Activated T-cell treated with anti-CD3 and anti-CD28 coated beads, Interleukin-2, amount 50 U/mL, for 4 hours (primary cell): ENCODE measurements around the gene PAMR1. TPM values are rescaled to one million over a fixed set of nuclear protein-coding genes. Genes with fewer than 3 reads are reported as not detected.

ENCODE experiments used
- ATAC-seq, 2 donors: fragments of 200-7000 bp; cut with Tn5 transposase; one replicate each; pipeline ENCODE4 v1.10.0; 2021
- DNase-seq: peaks from one replicate; pipeline ENCODE4 v3.0.0-alpha.2; 2020
- H3K27me3 Mint-ChIP-seq: one replicate; pipeline ENCODE4 v1.8.0; 2021; ENCODE audit warnings: low read depth, mixed read lengths
- H3K36me3 Mint-ChIP-seq: one replicate; pipeline ENCODE4 v1.8.0; 2022; ENCODE audit warnings: mixed read lengths; ENCODE audit not compliant: insufficient read depth
- H3K4me1 Mint-ChIP-seq: one replicate; pipeline ENCODE4 v1.8.0; 2021; ENCODE audit warnings: low read depth, mixed read lengths
- H3K4me3 Mint-ChIP-seq: one replicate; pipeline ENCODE4 v1.8.0; 2021; ENCODE audit warnings: mild to moderate bottlenecking, moderate library complexity, mixed read lengths
- H3K9me3 Mint-ChIP-seq: one replicate; pipeline ENCODE4 v1.8.0; 2021; ENCODE audit warnings: mixed read lengths
- total RNA-seq, 3 donors: library from RNA; stranded (reverse); gene quantifications; one replicate each; pipeline ENCODE4 v1.2.1, GENCODE V29; 2021

PAMR1 gene
- total RNA-seq, 3 donors from 2014 or later, result not detected

DNA sequence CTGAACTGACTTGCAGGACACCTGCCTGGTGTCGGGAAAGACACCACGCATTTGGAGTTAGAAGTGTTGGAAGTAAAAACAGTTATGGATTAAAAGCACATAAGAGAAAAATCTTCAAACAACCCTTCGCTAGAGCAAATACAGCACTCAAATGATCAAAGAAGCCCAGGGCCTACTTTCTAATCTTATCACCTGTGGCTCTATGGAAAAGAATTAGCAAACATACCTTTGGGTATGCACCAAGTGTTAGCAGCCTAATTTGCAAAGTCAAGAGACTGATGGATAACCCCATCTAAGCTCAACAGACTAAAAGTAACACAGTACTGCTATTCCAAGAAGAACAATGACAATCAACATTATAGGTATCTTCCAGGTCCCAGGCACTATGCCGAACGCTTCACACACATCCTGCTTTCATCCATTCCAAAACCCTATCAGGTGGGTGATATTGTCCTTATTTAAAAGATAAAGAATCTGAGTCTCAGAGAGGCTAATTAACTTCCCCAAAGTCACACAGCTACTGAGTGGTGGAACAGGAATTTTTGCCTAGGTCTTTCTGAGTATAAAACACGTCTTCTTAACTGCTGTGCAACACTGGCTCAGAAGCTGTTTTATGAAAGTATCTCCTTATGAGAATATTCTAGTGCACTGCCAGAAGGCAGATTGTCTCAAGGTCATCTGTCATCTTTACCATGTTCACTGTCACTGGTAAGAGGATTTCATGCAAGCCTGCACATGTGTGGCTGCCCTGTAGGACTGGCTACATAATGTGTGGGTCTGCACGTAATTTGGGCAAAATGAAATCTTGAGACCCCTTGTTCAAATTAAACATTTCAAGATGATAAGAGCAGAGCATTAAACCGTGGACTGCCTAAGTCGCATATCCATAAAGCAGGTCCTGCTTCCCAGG is 122.4 kb downstream of the PAMR1 start:
- Mint-ChIP-seq H3K9me3 (no peaks in the 10 kb centered on the region), H3K36me3 (no peaks in the 10 kb centered on the region), H3K27me3 (peaks cover 18% of the 10 kb centered on the region), H3K4me3 (no peak overlapping the region), H3K4me1 (peaks cover 1% of the 10 kb centered on the region)
- ATAC-seq, result no peak
- DNase-seq, result no peak

DNA sequence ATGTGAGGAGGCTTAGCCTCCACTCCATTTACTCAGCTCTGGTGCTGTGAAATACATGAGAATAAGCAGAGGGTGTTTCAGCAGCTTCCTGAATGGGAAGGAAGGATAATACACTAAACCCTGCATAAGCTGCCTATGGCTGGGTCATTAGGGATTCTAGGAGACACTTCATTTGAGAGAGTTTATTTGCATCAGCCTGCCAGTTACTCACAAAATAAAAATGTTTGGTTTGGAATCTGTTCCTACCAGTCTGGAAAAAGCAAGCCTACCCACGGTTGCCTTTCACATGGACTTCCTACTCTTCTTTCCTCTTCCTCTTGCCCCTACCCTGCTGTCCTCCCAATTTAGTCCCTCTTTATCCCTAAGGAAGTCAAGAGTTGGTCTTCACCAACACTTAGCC is 126.5 kb downstream of the PAMR1 start:
- peaks cover 1% of the 10 kb centered on the region for H3K4me1 Mint-ChIP-seq
- ATAC-seq (no peak), DNase-seq (no peak)
- no peaks in the 10 kb centered on the region for H3K36me3 Mint-ChIP-seq
- H3K9me3 Mint-ChIP-seq, result no peaks in the 10 kb centered on the region
- peaks cover 13% of the 10 kb centered on the region for H3K27me3 Mint-ChIP-seq
- H3K4me3 Mint-ChIP-seq, result no peak overlapping the region

DNA sequence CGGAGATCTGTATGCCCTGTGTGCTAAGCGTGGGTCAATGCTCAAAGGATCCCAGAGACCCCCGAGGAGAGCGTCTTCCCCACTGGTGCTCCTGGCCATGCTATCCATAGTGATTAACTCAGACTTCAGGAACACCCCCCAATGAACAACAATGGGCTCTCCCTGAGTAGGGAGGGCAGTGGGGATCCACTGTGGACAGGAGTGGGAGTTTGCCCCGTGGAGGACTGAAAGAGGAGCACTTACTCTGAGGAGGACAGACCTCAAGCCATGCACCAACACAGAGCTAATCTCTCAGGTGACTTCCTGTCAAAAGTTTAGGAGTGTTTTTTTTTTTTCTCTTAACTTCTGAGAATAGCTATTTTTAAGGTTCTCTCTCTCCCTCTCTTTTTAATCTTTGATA is 130.5 kb downstream of the PAMR1 start:
- no peaks in the 10 kb centered on the region for H3K36me3 Mint-ChIP-seq
- H3K9me3 Mint-ChIP-seq, result no peaks in the 10 kb centered on the region
- no peak overlapping the region for H3K4me3 Mint-ChIP-seq
- DNase-seq (no peak), ATAC-seq (no peak)
- H3K27me3 Mint-ChIP-seq, result peaks cover 13% of the 10 kb centered on the region
- H3K4me1 Mint-ChIP-seq, result peaks cover 25% of the 10 kb centered on the region

DNA sequence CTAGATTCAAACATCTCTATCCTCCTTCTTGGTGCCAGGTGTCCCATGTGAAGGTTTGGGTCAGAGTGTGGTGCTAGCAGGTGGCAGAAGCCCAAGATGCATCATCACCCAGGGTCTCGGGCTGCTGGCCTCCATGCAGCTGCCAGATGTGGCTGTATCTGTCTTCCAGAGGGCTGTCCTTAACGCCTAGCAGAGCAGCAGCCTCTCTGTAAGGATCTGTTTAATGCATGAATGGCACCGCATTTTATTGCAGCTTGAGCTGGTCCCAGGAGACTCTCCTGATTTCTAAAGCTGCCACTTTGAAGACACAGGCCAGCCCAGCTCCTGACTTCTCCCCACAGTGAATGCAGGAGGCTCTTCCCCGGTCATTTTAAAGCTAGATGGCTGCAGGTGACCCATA is 132.3 kb downstream of the PAMR1 start:
- ATAC-seq (no peak), DNase-seq (no peak)
- Mint-ChIP-seq H3K36me3 (no peaks in the 10 kb centered on the region), H3K27me3 (peaks cover 7% of the 10 kb centered on the region), H3K4me1 (peaks cover 27% of the 10 kb centered on the region), H3K9me3 (no peaks in the 10 kb centered on the region), H3K4me3 (no peak overlapping the region)

DNA sequence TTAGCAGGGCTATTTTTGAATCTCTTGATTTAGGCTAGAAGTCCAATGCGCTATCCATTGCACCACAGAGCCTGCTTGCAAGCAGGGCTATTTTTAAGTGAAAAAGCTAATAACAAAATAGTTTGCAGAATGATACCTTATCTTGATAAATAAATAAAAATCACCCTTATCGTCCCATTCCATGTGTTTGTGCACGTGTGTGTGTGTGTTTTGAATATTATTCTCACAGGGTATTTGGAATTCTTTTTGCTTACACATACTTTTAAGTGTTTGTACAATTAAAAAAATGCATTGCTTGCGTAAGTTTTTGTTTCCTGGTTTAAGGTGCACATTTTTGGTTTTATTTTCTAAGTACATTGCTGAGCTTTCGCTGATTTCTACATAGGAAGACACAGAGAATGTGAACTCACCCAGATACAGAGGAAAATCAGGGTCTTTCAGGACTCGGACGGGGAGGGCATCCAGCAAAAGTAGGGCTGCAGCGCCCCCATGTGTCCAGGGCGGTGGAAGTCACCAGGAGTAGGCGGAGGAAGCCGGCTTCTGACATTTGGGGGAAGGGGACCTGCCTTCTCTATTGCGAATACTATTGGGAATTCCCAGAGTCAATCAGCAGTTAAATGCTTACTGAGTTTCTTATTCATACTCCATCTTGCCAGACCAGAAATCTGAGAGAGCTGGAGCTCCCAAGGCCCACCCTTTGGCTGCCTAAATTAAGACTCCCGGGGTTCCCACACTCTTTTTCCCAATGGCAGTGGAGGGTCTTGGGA is 133.3 kb downstream of the PAMR1 start:
- Mint-ChIP-seq H3K4me3 (peak overlapping the region; percentile 0), H3K9me3 (no peaks in the 10 kb centered on the region), H3K4me1 (peaks cover 32% of the 10 kb centered on the region), H3K36me3 (no peaks in the 10 kb centered on the region), H3K27me3 (peaks cover 3% of the 10 kb centered on the region)
- ATAC-seq (peak; percentile 74 to 83), DNase-seq (peak; percentile 91)

DNA sequence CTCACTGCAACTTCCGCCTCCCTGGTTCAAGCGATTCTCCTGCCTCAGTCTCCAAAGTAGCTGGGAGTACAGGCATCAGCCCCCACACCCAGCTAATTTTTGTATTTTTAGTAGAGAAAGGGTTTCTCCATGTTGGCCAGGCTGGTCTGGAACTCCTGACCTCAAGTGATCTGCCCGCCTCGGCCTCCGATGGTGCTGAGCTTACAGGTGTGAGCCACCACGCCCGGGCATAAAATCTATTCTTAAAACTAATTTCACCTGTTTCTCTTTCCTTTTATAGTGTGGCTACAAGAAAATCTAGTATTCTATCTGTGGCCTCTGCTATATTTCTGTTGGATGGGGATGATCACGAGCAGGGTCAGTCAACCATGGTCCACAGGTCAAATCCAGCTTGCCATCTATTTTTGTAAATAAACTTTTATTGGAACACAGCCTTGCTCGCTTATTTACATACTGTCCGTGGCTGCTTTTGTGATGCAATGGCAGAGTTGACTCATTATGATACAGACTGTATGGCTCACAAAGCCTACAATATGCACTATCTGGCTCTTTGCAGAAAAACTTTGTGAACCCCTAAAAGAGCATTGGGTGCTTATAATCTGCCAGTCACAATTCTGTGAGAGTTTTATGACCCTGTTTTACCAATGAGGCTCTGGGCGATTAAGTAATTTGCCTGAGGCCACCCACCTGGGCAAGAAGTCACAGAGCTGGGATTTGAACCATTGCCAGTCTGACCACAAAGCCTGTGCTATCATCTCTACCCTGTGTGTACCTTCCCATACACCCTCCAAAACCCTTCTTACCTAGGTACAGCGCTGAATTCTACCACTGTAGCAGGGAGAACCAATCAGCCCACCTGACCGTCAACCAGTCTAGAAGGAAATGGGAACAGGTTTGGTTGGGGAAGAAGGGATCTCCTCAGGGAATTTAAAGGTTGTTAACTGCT is 134.4 kb downstream of the PAMR1 start:
- DNase-seq (peak; percentile 28), ATAC-seq (peak; percentile 72 to 79)
- no peak overlapping the region for H3K4me3 Mint-ChIP-seq
- no peaks in the 10 kb centered on the region for H3K9me3 Mint-ChIP-seq
- H3K36me3 Mint-ChIP-seq, result no peaks in the 10 kb centered on the region
- H3K4me1 Mint-ChIP-seq, result peaks cover 32% of the 10 kb centered on the region
- no peaks in the 10 kb centered on the region for H3K27me3 Mint-ChIP-seq

DNA sequence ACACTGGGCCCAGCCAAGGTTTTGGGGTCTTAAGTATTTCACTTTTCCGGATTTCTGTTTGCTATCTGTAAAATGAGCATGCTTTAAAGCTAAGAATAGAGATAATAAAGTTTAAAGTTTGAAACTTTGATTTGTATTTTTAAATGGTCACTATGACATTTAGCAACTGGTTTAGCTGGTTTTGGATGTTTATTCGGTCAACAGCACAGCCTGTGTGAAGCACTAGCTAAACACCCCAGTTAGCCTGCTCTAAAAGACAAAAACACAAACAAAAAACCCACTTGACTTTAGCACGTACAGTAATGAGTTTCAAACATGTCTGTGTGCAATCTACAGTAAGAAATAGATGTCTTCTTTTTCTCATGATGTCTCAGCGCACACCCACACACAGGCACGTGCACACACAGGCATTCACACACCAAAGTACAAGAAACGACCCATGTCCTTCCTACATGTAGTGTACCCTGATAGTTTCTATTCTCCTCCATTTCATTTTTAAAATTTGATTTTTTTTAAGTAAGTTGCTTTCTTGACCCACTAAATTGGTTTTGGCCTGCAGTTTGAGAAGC is 135.4 kb downstream of the PAMR1 start:
- H3K9me3 Mint-ChIP-seq, result no peaks in the 10 kb centered on the region

DNA sequence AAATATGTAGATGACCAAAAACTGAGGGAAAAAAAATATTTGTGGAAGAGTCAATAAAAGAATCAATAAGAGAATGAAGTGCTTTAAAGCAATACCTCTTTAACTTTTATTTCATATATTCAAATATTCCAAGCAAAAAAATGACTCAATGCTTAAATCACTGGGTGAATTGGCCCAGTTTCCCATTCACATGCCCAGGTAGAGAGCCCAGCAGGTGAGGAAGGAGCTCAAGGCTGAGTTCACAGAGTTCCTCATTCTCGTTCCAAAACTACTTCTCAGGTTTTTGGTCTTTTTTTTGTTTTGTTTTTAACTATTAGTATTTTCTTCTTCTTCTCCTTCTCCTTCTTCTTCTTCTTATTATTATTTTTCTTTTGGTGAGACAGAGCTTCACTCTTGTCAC is 136.3 kb downstream of the PAMR1 start:
- no peaks in the 10 kb centered on the region for H3K27me3 Mint-ChIP-seq
- ATAC-seq (no peak), DNase-seq (no peak)
- H3K36me3 Mint-ChIP-seq, result no peaks in the 10 kb centered on the region
- H3K4me1 Mint-ChIP-seq, result peaks cover 31% of the 10 kb centered on the region
- no peak overlapping the region for H3K4me3 Mint-ChIP-seq
- no peaks in the 10 kb centered on the region for H3K9me3 Mint-ChIP-seq

More for the DNA sequence above, 135.4 kb downstream of the PAMR1 start:
- H3K27me3 Mint-ChIP-seq, result no peaks in the 10 kb centered on the region
- H3K4me1 Mint-ChIP-seq, result peaks cover 32% of the 10 kb centered on the region
- no peak for DNase-seq
- no peak overlapping the region for H3K4me3 Mint-ChIP-seq
- no peaks in the 10 kb centered on the region for H3K36me3 Mint-ChIP-seq
- ATAC-seq, result peak; percentile 31 to 41

DNA sequence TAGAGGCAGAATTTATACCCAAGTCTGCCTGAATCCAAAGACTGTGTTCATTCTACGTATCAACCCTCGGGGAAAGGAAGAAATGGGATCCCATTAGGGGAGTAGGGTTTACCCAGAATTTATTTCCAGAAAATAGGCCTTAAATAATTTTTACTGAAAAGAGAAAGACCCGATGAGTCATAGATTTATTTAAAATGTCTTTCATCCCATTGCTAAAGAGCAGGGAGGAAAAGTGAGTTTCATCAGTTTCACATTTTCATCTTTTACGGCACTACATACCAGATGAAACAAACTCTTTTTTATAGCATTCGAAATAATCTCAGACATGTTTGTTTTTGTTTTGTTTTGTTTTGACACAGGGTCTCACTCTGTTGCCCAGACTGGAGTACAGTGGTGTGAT is 137.4 kb downstream of the PAMR1 start:
- Mint-ChIP-seq H3K27me3 (no peaks in the 10 kb centered on the region), H3K4me1 (peaks cover 31% of the 10 kb centered on the region), H3K9me3 (no peaks in the 10 kb centered on the region), H3K36me3 (no peaks in the 10 kb centered on the region), H3K4me3 (no peak overlapping the region)
- DNase-seq, result no peak
- ATAC-seq, result no peak

DNA sequence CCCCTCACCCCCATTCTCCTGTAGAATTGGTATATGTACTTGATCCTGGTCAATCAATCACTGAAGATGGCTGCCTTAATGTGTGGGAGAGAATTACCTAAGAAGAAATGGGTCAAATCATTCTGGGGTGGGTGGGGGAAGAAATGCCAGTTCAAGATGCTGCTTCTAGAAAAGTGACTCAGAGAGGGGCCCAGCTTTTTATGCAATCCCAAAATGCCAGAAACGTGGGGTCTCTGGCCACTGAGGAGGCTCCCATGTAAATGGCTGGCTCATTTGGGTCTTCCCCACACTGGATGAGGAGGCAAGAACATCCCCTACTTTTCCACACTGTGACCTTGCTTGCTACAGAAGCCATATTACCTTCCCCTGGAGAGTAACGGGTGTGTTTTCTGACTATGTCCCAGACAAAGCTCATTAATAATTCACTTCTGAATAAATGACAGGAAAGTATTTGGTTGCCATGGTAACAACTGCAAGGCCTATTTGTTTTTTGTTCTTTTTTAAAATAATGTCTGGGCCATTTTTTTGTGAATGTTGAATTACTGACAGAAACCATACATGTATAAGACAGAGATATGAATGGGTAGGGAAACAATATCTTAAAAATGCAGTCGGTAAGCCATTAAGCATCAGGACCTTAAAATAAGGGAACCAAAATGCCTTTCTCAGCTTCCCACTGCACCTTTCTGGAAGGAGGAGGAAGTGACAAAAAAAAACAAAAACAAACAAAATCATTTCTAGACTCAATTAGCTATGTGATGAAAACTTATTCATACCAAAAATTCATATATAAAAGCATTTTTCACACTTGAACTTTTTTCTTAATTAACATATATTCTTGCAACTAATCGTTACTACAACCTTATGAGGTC is 138.1 kb downstream of the PAMR1 start:
- no peaks in the 10 kb centered on the region for H3K9me3 Mint-ChIP-seq
- H3K36me3 Mint-ChIP-seq, result no peaks in the 10 kb centered on the region
- no peak overlapping the region for H3K4me3 Mint-ChIP-seq
- ATAC-seq (no peak), DNase-seq (no peak)
- H3K4me1 Mint-ChIP-seq, result peaks cover 28% of the 10 kb centered on the region
- H3K27me3 Mint-ChIP-seq, result no peaks in the 10 kb centered on the region

DNA sequence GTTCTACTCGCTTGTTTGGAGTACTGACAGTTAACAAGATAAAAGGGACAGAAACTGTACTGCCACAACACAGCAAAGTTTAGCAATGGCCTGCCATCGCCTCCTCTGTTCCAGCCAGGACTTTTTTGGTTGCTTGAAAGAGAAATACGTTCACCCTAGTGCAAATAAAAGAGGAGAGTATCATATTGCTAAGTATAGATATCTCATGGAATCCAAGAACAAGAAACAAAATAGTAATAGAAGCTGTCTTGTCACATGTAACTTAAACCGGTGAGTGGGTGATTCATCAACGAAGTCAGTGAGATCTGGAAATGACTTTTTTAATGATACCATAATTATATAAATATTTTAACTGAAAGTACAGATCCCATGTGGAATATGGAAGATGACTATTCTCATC is 141.5 kb downstream of the PAMR1 start:
- Mint-ChIP-seq H3K9me3 (no peaks in the 10 kb centered on the region), H3K27me3 (no peaks in the 10 kb centered on the region), H3K4me1 (peaks cover 5% of the 10 kb centered on the region), H3K4me3 (no peak overlapping the region), H3K36me3 (no peaks in the 10 kb centered on the region)
- ATAC-seq (no peak), DNase-seq (no peak)
